Measurements from ENCODE around the gene C10orf90.
"Not testable (repeated sequence)": the region's sequence is repeated elsewhere in the genome, so short reads cannot be mapped to it uniquely, and the experiment has no call there.

Gene C10orf90

GRCh38 chr10:126380352-126381076 is 290.0 kb downstream of the C10orf90 start:
- DNase-seq, result no peak

- DNase-seq, result not testable (repeated sequence)
Measured at GRCh38 chr10:126379166-126379565, 291.3 kb downstream of the C10orf90 start.

- no peak for DNase-seq
Measured at GRCh38 chr10:126376956-126377355, 293.5 kb downstream of the C10orf90 start.

- no peak for DNase-seq
Measured at GRCh38 chr10:126375926-126376554, 294.5 kb downstream of the C10orf90 start.

GRCh38 chr10:126375299-126375698 is 295.2 kb downstream of the C10orf90 start:
- no peak for DNase-seq

Measured in stimulated activated CD4-positive, alpha-beta T cell treated with anti-CD3 and anti-CD28 coated beads, Interleukin-4, amount 100 ng/mL, for 1 hour (primary cell).